ENCODE results near the gene WDR54. TPM values are rescaled to one million over a fixed set of nuclear protein-coding genes. Genes with fewer than 3 reads are reported as not detected.
A peak's percentile ranks its signal among the peaks of the same experiment; 100 is the strongest.

WDR54 gene
- polyA plus RNA-seq, 1 donor (not counting 4 experiments of a cell fraction or from before 2014, with no cell fraction given): 35.2 TPM

DNA sequence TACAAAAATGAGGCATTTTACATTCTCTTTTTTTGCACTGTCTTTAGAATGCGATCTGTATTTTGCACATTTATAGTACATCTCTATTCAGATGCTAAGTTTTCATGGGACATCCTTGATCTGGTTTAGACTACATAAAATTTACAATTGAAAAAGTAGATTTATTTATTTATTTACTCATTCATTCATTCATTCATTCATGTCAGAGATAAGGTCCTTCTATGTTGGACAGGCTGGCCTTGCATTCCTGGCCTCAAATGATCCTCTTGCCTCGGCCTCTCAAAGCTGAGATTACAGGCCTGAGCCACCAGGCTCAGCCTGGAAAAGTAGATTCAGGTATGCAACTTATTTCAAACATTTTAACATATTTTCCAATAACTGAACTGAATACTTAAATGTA, 25.4 kb upstream of the WDR54 start:
- Histone ChIP-seq H3K4me1 (ENCODE audit: control insufficient read depth, extremely low read depth, insufficient read depth, low read length) (peaks cover 3% of the 10 kb centered on the region), H2AFZ (ENCODE audit: control insufficient read depth, low read length) (no peak overlapping the region), H3K79me2 (ENCODE audit: control insufficient read depth, insufficient read depth, low read length) (peaks cover 5% of the 10 kb centered on the region), H3K4me3 (ENCODE audit: control insufficient read depth in 2 of 3, extremely low read depth in 1 of 3, insufficient read depth in 2 of 3, low read depth in 1 of 3, low read length in 3 of 3) (no peak overlapping the region), H3K9ac (ENCODE audit: control insufficient read depth, extremely low read depth, insufficient read depth, low read length) (no peak overlapping the region), H3K9me1 (ENCODE audit: control insufficient read depth, extremely low read depth, insufficient read depth, low read length) (no peaks in the 10 kb centered on the region), H3K27me3 (ENCODE audit: control insufficient read depth, extremely low read depth, insufficient read depth, low read length) (no peaks in the 10 kb centered on the region), H4K20me1 (ENCODE audit: control insufficient read depth, extremely low read depth, insufficient read depth, low read length) (no peaks in the 10 kb centered on the region), H3K4me2 (ENCODE audit: control insufficient read depth, extremely low read depth, insufficient read depth, low read depth, low read length) (no peak overlapping the region), H3K9me3 (ENCODE audit: control insufficient read depth, low read depth, low read length) (no peaks in the 10 kb centered on the region), H3K36me3 (ENCODE audit: control insufficient read depth in 2 of 2, extremely low read depth in 1 of 2, insufficient read depth in 2 of 2, low read length in 2 of 2) (no peaks in the 10 kb centered on the region), H3K27ac (ENCODE audit: control insufficient read depth, insufficient read depth, low read length) (no peak overlapping the region)
- DNase-seq (ENCODE audit: low read depth, low spot score): no peak
- TF ChIP-seq EZH2 (IDR thresholded peaks at IDR 0.05; ENCODE audit: low read length): no peak
- TF ChIP-seq, protein P1, sequence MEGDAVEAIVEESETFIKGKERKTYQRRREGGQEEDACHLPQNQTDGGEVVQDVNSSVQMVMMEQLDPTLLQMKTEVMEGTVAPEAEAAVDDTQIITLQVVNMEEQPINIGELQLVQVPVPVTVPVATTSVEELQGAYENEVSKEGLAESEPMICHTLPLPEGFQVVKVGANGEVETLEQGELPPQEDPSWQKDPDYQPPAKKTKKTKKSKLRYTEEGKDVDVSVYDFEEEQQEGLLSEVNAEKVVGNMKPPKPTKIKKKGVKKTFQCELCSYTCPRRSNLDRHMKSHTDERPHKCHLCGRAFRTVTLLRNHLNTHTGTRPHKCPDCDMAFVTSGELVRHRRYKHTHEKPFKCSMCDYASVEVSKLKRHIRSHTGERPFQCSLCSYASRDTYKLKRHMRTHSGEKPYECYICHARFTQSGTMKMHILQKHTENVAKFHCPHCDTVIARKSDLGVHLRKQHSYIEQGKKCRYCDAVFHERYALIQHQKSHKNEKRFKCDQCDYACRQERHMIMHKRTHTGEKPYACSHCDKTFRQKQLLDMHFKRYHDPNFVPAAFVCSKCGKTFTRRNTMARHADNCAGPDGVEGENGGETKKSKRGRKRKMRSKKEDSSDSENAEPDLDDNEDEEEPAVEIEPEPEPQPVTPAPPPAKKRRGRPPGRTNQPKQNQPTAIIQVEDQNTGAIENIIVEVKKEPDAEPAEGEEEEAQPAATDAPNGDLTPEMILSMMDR (optimal IDR thresholded peaks at IDR 0.05 in 1 of 3, IDR thresholded peaks at IDR 0.05 in 1 of 3, conservative IDR thresholded peaks at IDR 0.05 in 1 of 3; ENCODE audit: extremely low read depth in 1 of 3, insufficient read depth in 2 of 3, low read length in 3 of 3): no peak
- dilution Hi-C loops (cut with MboI; ENCODE audit: extremely low pct_ligation_motif_present, low sequenced_read_pairs): no loop called here
- FAIRE-seq: no peak

DNA sequence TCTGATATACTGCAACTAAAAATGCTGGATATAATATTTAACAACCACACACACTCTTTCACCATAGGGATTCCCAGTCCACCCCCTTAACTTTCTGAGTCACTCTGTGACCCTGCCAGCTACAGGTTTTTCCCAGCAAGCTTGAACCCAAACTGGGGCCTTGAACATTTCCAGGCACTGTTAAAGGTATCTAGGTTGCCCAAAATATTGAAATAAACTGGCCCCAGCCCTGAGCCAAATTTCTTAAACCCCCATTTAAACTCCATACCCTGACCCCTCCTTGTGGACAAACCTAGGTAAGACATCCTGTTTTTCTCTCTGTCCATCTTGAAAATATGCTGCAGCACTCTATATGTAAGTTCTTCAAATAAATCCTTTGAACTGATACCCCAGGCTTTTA, 21.7 kb upstream of the WDR54 start:
- Histone ChIP-seq H3K9me3 (ENCODE audit: control insufficient read depth, low read depth, low read length) (no peaks in the 10 kb centered on the region), H3K27me3 (ENCODE audit: control insufficient read depth, extremely low read depth, insufficient read depth, low read length) (no peaks in the 10 kb centered on the region), H3K79me2 (ENCODE audit: control insufficient read depth, insufficient read depth, low read length) (no peaks in the 10 kb centered on the region), H3K4me3 (ENCODE audit: control insufficient read depth in 2 of 3, extremely low read depth in 1 of 3, insufficient read depth in 2 of 3, low read depth in 1 of 3, low read length in 3 of 3) (no peak overlapping the region), H2AFZ (ENCODE audit: control insufficient read depth, low read length) (peak overlapping the region; percentile 42), H3K9ac (ENCODE audit: control insufficient read depth, extremely low read depth, insufficient read depth, low read length) (no peak overlapping the region), H3K27ac (ENCODE audit: control insufficient read depth, insufficient read depth, low read length) (no peak overlapping the region), H3K4me1 (ENCODE audit: control insufficient read depth, extremely low read depth, insufficient read depth, low read length) (no peaks in the 10 kb centered on the region), H4K20me1 (ENCODE audit: control insufficient read depth, extremely low read depth, insufficient read depth, low read length) (no peaks in the 10 kb centered on the region), H3K4me2 (ENCODE audit: control insufficient read depth, extremely low read depth, insufficient read depth, low read depth, low read length) (no peak overlapping the region), H3K9me1 (ENCODE audit: control insufficient read depth, extremely low read depth, insufficient read depth, low read length) (no peaks in the 10 kb centered on the region), H3K36me3 (ENCODE audit: control insufficient read depth in 2 of 2, extremely low read depth in 1 of 2, insufficient read depth in 2 of 2, low read length in 2 of 2) (no peaks in the 10 kb centered on the region)
- DNase-seq (ENCODE audit: low read depth, low spot score): no peak
- peak; percentile 26 for FAIRE-seq
- TF ChIP-seq EZH2 (IDR thresholded peaks at IDR 0.05; ENCODE audit: low read length): no peak
- TF ChIP-seq, protein P1 (optimal IDR thresholded peaks at IDR 0.05 in 1 of 3, IDR thresholded peaks at IDR 0.05 in 1 of 3, conservative IDR thresholded peaks at IDR 0.05 in 1 of 3; ENCODE audit: extremely low read depth in 1 of 3, insufficient read depth in 2 of 3, low read length in 3 of 3): peak; percentile 30 to 62 (median 56)
- dilution Hi-C loops (cut with MboI; ENCODE audit: extremely low pct_ligation_motif_present, low sequenced_read_pairs): no loop called here
